ENCODE results near the gene RAD9A.

Gene RAD9A

GRCh38 chr11:67408437-67409200 is 16.8 kb downstream of the RAD9A start:
- DNase-seq (ENCODE audit: low read depth in 2 of 2) = no peak

DNA sequence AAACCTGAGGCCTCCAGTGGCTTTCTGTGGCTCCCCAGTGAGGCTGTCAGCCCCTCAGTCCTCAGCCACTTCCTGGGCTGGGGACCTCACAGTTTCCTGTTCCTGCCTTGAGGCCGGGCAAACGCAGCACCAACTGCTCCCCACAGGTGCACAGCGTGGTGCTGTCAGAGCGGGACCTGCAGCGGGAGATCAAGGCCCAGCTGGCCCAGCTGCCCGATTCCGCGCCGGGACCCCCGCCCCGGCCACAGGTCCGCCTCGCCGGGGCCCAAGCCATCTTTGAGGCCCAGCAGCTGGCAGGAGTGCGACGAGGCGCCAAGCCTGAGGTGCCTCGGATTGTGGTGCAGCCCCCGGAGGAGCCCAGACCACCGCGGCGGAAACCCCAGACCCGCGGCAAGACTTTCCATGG is 17.5 kb downstream of the RAD9A start:
- no peak for DNase-seq (ENCODE audit: low read depth in 2 of 2)

DNA sequence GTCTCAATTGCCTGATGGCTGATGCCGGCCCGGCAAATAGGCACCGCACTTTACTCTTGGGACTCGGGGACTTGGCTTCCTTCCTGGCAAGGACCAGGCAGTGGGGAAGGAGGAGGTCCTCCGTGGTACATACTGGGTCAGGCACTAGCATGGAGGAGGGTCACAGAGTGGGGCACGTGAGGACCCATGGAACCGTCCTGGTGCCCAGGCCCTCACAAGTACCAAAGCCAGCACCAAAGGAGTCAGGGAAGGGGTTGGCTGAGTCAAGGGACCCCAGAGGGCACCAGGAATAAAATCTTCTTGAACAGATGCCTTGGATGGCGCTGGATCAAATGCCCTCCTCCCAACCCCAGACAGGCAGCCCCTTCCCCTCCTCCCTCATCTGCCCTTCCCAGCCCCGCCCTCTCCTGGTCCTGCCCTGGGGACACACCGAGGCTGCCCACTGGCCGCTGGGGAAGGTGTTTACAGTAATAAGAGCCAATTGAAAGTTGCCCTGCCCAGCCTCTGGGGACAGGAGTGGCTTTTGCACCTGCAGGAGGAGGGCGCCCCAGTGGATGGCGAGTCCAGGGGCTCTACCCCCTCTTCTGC is 18.1 kb downstream of the RAD9A start:
- no peak for DNase-seq (ENCODE audit: low read depth in 2 of 2)

DNA sequence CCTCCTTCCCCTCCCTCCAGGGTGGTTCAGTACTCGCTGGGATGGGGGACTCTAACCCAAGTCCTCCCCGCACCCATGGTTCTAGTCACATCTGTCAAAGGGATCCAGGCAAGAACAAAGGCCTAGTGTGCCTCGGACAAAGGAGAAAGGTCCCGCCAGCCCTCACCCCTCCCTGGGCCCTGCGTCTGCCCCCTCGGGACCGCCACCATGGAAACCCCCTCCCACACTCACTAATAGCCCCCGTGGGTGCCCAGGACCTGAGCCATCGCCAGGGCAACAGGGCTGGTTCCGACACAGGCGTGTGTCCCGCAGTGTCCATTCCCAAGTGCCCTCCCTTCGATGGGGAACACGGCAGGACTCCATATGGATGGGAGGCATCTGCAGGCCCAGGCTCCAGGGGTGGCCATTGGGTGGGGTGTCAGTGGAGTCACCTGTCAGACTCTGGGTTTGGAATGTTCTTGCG is 18.6 kb downstream of the RAD9A start:
- DNase-seq (ENCODE audit: low read depth in 2 of 2) = no peak

DNA sequence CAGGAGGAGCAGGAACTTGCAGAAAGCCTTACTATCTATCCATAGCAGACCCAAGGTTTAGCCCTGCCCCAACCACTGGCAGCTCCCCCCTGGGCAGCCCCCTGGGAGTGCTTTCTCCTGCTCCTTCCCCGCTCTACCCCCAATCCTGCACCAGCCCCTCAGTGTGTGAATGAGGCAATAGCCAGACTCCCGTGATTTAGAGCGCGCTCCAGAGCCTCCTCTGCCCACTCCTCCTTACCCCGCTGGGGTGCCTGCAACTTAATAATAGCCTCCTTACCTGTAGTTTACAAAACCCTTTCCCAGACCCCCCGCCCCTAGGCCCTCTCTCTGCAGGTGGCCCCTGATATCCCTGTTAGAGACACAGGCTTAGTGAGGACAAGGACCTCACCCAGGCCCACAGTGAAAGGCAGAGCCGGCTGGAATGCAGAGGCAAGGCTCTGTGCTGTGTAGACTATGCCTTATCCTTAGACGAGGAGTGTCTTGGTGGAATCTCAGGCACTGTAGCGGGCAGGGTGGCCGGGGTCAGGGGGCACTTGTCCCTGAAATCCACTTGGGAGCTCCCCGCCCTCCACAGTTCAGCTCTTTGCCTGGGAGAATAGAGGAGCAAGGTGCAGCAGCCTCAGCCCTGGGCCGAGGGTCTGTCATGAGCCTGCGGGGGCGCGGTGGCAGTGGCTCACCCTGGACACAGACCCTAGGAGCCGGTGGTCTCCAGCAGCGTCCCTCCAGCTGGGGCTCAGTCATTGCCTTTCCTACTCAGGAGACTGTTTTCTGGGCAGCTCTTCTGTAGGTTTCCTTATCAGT is 19.4 kb downstream of the RAD9A start:
- no peak for DNase-seq (ENCODE audit: low read depth in 2 of 2)

GRCh38 chr11:67411785-67412152 is 20.0 kb downstream of the RAD9A start:
- DNase-seq (ENCODE audit: low read depth in 2 of 2) = no peak

GRCh38 chr11:67412495-67413179 is 20.9 kb downstream of the RAD9A start:
- no peak for DNase-seq (ENCODE audit: low read depth in 2 of 2)

DNA sequence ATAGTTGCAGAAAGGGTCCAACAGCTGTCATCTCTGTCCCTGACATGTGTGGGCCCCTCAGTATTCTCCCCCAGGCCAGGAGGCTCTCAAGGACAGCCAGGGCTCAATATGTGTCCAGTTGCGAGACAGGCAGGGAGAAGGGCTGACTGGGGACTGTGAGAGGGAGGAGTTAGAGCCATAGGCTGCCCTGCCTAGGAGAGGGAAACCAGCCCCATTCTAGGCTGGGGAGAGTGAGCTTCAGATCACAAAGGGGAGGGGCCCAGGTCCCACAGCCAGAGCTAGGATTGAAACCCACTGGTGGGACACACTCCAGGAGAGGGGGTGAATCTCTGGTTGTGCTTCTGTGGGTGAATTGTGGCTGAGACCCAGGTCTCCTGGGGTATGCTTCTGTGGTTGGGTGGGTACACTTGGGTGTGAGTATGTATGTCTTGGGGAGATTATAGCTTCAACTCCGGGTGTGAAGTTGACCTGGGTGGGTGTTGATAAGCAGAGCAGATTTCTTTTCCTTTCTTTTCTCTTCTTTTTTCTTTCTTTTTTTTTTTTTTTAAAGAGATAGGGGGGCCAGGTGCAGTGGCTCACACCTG is 21.6 kb downstream of the RAD9A start:
- DNase-seq (ENCODE audit: low read depth in 2 of 2) = no peak

GRCh38 chr11:67415501-67416304 is 23.9 kb downstream of the RAD9A start, which contains the start of gene CARNS1:
TSS of gene CARNS1 (plus strand) at chr11:67415678. CDS start at chr11:67416200, 522 bp downstream.
- DNase-seq (ENCODE audit: low read depth in 2 of 2) = no peak

GRCh38 chr11:67416416-67417335 is 24.9 kb downstream of the RAD9A start:
- DNase-seq (ENCODE audit: low read depth in 2 of 2) = peak in 1 of 2 donors; percentile 72

DNA sequence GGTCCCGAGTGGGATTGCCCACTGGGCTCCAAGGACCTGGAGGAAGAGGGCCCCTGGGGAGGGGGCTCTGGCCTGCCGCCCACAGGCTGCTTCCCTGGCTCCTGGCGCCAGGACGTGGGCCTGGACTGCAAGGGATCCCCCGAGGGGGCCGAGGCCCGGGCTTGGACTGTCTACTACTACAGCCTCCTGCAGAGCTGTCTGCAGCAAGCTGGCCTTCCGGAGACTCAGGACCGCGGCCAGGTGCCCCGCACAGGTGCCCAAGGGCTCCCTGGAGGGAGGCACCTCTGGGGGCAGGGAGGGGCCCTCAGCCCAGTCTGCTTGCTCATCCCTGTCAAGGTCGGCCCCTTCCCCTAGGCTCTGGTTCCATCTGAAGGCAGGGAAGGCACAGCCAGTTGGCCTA is 25.6 kb downstream of the RAD9A start:
- no peak for DNase-seq (ENCODE audit: low read depth in 2 of 2)

GRCh38 chr11:67418476-67419281 is 26.9 kb downstream of the RAD9A start:
- DNase-seq (ENCODE audit: low read depth in 2 of 2) = no peak

GRCh38 chr11:67419325-67420049 is 27.7 kb downstream of the RAD9A start:
- DNase-seq (ENCODE audit: low read depth in 2 of 2) = no peak

DNA sequence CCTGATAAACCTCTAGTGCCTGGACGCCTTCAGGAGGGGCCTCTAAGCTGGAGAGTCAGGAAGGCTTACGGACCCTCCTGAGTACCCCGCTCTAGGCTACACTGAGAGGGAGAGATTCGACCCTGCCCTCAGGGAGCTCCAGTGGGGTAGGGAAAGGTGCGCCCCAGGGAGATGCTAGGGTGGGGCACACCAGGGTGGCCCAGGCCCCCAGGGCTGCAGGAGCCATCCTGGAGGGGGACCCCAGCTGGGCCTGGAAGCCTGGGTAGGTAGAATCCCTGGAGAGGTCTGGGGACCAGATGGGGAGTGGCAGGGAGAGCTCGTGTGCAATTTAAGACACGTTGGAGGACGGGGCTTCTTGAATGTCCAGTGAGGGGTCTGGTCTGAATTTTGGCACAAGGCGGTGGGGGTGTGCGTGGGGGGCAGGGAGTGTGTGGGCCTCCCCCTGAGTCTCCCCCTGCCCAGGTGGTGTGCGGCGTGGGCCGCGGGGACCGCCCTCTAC is 28.4 kb downstream of the RAD9A start:
- no peak for DNase-seq (ENCODE audit: low read depth in 2 of 2)

DNA sequence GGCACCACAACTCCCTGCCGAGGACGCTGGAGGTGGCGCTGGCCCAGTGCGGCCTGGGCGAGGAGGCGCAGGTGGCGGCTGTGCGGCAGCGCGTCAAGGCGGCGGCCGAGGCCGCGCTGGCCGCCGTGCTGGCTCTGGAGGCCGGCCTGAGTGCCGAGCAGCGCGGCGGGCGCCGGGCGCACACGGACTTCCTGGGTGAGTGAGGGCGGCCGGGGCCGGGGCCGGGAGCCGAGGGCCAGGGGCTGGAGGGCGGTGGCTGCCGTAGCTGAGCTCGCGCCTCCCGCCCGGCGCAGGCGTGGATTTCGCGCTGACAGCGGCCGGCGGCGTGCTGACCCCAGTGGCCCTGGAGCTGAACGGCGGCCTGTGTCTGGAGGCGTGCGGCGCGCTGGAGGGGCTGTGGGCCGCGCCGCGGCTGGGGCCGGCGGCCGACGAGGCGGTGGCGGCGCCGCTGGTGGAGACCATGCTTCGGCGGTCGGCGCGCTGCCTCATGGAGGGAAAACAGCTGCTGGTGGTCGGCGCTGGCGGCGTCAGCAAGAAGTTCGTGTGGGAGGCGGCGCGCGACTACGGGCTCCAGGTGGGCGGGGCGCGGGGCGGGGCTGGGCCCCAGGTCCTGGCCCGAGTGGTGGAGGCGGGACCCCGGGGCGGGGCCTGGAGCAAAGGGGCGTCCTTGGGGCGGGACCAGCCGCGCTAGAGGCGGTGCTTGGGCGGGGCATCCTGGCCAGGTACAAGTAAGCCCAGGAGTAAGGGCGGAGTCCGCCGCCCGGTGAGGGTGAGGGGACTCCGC is 29.1 kb downstream of the RAD9A start:
- peak; percentile 99 to 100 for DNase-seq (ENCODE audit: low read depth in 2 of 2)

GRCh38 chr11:67421430-67422031 is 29.7 kb downstream of the RAD9A start:
- DNase-seq (ENCODE audit: low read depth in 2 of 2) = no peak

DNA sequence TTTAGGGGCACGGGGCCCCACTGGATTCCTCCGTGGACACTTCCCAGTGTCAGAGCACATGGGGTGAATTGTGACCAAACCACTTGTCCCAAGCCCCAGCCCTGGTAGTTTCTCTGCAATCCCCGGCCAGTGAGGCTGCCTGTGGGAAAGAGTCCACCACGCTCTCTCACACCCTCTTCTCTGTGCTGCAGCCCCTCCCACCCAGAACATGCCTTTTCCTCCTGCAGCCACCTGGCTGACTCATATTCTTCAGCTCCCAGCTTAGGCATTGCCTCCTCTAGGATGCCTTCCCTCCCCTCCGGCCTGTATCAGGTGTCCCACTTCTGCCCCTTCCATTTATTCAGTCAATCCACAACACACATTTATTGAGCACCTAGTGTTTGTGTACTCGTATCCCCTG is 31.1 kb downstream of the RAD9A start:
- no peak for DNase-seq (ENCODE audit: low read depth in 2 of 2)
